GM19351 (cell line): ENCODE data around the gene AIMP1.
"Not testable (repeated sequence)": the region's sequence is repeated elsewhere in the genome, so short reads cannot be mapped to it uniquely, and the experiment has no call there.

ENCODE experiments used
- ATAC-seq: cut with Tn5 transposase; IDR thresholded peaks from one replicate; pipeline ENCODE4 v1.9.1; 2021; ENCODE audit warnings: mild to moderate bottlenecking, moderate library complexity; ENCODE audit not compliant: unreplicated experiment

AIMP1 gene

GRCh38 chr4:106344647-106344970, 28.3 kb downstream of the AIMP1 start:
- no peak for ATAC-seq

DNA sequence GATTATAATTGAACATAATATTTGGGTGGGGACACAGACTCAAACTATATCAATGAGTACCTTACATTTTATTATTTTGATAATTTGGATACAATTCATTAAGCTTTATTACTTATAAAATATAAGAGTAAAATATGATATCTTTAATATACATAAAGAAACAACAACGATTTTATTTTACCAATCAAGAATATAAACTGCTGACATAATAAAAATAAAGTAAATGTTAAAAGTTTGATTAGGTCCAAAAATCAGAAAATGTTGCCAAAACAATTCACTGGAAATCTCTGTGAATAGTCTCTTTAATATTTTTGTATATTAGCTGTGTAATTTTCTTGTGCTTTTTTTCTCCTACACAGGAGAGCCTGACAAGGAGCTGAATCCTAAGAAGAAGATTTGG, 30.8 kb downstream of the AIMP1 start:
- ATAC-seq = no peak

DNA sequence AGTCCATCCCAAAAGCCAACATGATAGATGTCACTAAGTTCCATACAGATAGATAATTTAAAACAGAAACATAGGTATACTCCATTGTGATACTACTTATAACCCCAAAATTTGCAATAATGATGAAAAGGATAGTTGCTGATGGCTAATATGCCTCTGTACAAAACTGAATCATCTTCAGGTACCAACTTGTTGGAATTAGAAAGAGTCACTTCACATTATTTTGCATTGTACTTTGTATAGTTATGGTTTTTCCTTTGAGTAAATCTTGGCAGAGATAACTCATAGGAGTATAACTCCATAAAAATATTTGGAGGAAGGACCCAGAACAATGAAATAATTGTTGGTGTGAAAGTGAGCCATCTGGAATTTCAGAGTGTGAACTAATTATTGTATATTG, 34.7 kb downstream of the AIMP1 start:
- no peak for ATAC-seq

DNA sequence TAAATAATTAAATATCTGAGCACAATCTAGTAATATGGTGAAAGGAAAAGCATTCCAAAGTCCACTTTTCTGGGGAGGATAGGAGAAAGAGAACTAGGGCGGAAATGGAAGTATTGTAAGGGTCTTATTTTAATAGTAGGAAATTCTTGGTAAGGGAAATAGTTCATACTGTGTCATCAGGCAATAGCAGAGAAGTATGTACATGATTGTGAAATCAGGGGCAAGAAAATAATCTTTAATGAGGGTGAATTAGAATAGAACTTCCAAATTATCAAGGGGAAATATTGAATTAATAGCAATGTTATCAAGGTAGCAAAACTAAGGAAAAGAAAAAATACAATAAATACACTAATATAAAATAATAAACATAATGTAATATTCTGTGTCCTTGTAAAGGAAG, 37.4 kb downstream of the AIMP1 start:
- no peak for ATAC-seq

- ATAC-seq = no peak
Measured at GRCh38 chr4:106355193-106355592, 38.8 kb downstream of the AIMP1 start.

- no peak for ATAC-seq
Measured at GRCh38 chr4:106358899-106359298, 42.5 kb downstream of the AIMP1 start.

GRCh38 chr4:106362086-106362825, 45.9 kb downstream of the AIMP1 start:
- ATAC-seq = no peak

- no peak for ATAC-seq
Measured at GRCh38 chr4:106364282-106364681, 47.9 kb downstream of the AIMP1 start.

GRCh38 chr4:106365613-106366012, 49.3 kb downstream of the AIMP1 start:
- ATAC-seq = no peak

GRCh38 chr4:106366026-106366425, 49.7 kb downstream of the AIMP1 start:
- no peak for ATAC-seq

DNA sequence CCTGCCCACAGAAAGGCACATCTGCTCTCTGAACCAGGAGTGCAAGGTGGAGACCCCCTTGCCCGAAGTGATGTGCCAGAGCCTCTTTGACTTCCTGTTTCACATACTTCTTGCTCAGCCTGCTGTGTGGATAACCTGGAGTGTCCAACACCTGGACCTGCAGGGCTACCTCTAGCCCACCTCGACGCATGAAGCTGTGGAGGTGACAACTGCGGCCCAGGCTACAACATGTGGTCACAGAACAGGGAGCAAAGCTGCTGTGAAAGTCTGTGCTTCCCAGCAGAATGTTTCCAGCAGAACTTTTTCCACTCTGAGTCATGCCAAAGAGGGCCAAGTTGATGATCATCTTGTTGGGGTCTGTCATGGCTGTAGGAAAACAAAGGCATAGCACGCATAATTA, 50.7 kb downstream of the AIMP1 start:
- no peak for ATAC-seq

GRCh38 chr4:106368678-106369077, 52.3 kb downstream of the AIMP1 start, which contains the start of gene GIMD1:
Gene GIMD1 (minus strand): TSS chr4:106368778. CDS start chr4:106367435, 1,343 bp downstream.
- ATAC-seq = no peak

DNA sequence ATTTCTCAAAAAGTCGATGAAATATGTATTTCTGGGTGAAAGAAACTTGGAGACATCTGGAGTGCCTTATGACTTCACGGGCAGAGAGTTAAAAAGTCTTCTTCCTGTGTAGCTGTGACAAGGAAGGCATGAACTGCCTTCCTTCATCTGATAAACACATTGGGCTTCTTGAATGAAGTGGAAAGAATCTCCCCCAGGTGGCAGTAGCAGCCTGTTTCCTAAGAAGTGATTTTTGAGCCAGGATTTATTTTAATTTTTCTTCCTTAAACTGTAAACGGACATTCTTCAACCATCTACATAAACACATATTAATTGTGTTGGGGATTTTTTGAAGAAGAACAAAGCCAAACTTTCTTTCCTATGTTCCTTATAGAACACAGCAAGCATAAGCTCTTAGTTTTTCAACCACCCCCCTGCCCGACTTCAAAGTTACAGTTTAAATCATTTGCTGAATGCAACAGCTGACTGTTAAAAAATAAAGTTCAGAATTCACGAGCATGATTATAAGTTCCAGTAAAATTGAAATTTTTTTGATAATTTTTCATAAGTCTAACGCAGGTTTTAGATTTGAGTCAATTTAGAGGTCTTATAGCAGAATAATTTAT, 53.2 kb downstream of the AIMP1 start:
- peak; percentile 90 for ATAC-seq

GRCh38 chr4:106370214-106370613, 53.9 kb downstream of the AIMP1 start:
- ATAC-seq = no peak

DNA sequence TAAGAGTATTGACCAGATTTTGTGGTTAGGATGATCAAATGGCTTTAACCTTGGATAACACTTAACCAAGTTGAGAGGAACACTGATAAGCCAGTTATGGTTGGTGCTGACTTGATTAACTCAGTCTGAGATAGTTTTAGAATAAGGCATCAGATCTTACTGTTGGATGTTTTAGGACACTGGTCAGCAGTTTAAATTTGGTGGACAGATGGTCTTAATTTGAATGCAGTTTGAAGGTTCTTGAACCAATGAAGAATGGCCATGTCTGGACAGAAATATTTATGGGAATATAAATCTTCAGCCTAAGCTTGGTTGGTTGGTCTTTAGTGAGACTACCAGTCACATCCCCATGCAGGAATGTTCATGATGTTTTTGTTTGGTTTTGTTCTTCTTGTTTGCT, 54.8 kb downstream of the AIMP1 start:
- no peak for ATAC-seq

DNA sequence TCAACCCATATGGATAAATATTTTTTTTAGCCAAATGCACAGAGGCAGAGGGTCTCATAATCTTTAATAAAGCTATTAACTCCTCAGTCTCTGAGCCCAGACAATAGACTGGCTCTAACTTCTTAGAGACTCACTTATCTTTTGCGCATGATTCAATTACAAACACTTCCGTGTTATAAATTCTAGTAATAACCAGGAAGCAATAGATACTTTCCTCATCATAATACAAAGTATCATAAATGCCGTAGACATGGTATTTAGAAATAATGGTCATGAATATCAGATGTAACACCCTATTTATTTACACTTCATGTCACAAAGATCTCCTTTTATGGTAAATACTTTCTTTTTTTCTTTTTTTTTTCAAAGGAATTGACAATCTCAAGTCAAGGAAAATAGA, 56.7 kb downstream of the AIMP1 start:
- no peak for ATAC-seq

GRCh38 chr4:106380179-106380578, 63.8 kb downstream of the AIMP1 start:
- no peak for ATAC-seq

- no peak for ATAC-seq
Measured at GRCh38 chr4:106384878-106385277, 68.5 kb downstream of the AIMP1 start.

- no peak for ATAC-seq
Measured at GRCh38 chr4:106385853-106386393, 69.6 kb downstream of the AIMP1 start.

- no peak for ATAC-seq
Measured at GRCh38 chr4:106395582-106395981, 79.2 kb downstream of the AIMP1 start.

DNA sequence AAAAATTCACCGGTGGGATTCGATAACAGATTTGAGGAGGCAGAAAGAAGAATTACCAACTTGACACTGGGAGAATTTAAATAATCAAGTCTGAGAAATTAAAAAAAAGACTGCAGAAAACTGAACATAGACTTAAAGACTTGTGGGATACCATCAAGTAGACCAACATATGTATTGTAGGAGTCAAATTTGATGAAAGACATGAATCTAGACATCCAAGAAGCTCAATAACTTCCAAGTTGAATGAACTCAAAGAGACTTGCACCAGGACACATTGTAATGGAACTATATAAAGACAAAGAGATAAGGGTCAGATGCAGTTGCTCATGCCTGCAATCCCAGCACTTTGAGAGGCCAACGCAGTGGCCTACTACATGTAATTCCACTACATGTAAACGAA, 82.5 kb downstream of the AIMP1 start:
- ATAC-seq = not testable (repeated sequence)
